Vagina (tissue), 2 donors: ENCODE results near the gene ETS1.
A peak's percentile ranks its signal among the peaks of the same experiment; 100 is the strongest.

ENCODE experiments used
- POLR2A ChIP-seq, 2 donors: fragments of 450-650 bp; IDR thresholded peaks; one replicate each; pipeline ENCODE4 v1.6.1; 2017; ENCODE audit warnings: antibody characterized with exemption in 2 of 2, mild to moderate bottlenecking in 2 of 2, moderate library complexity in 2 of 2
- POLR2AphosphoS5 ChIP-seq, 2 donors: sonication (generic); formaldehyde crosslinking; IDR thresholded peaks; one replicate each; pipeline ENCODE4 v1.9.0; 2017; ENCODE audit warnings: antibody characterized with exemption in 2 of 2, mild to moderate bottlenecking in 2 of 2, low read depth in 1 of 2; ENCODE audit not compliant: insufficient read depth in 1 of 2
- TF ChIP-seq, protein P1 (sequence below), 3 experiments: fragments of 450-650 bp in 2 of 3; fragments of 200-600 bp in 1 of 3; sonication (generic) in 1 of 3; IDR thresholded peaks; one replicate each; pipeline ENCODE4 v1.5.1; 2017 to 2019; ENCODE audit warnings: antibody characterized with exemption in 3 of 3, mild to moderate bottlenecking in 2 of 3, moderate library complexity in 2 of 3

DNA sequence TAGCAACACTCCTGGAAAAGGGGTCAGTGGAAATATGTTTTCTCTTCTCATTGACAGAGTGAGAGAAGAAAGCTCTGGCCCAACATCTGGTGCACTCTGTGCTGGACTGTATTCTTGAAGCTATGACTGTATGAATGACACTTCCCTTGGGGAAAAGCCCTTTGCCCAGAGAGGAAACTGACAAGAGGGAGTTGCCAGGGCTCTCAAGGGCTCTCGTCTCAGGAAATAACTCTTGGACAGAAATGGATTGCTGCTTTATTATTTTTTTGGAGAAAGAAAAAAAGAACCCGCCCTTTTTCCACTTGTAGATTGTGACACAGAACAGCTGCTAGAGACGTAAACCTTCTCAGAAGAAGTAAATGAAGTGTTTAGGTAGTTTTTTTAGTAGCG, 11.4 kb downstream of the ETS1 start:
- TF ChIP-seq POLR2AphosphoS5 (IDR thresholded peaks at IDR 0.05; ENCODE audit: insufficient read depth in 1 of 2, low read depth in 1 of 2) = peak in 1 of 2 donors; percentile 9
- TF ChIP-seq, protein P1, sequence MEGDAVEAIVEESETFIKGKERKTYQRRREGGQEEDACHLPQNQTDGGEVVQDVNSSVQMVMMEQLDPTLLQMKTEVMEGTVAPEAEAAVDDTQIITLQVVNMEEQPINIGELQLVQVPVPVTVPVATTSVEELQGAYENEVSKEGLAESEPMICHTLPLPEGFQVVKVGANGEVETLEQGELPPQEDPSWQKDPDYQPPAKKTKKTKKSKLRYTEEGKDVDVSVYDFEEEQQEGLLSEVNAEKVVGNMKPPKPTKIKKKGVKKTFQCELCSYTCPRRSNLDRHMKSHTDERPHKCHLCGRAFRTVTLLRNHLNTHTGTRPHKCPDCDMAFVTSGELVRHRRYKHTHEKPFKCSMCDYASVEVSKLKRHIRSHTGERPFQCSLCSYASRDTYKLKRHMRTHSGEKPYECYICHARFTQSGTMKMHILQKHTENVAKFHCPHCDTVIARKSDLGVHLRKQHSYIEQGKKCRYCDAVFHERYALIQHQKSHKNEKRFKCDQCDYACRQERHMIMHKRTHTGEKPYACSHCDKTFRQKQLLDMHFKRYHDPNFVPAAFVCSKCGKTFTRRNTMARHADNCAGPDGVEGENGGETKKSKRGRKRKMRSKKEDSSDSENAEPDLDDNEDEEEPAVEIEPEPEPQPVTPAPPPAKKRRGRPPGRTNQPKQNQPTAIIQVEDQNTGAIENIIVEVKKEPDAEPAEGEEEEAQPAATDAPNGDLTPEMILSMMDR (IDR thresholded peaks at IDR 0.05) = no peak
- TF ChIP-seq POLR2A (IDR thresholded peaks at IDR 0.05) = no peak
